Hippocampal formation (tissue), 2 donors: ENCODE results near the gene NFXL1.
A peak's percentile ranks its signal among the peaks of the same experiment; 100 is the strongest.
"Not testable (repeated sequence)": the region's sequence is repeated elsewhere in the genome, so short reads cannot be mapped to it uniquely, and the experiment has no call there.

ENCODE experiments used
- DNase-seq, 2 donors: peaks; one replicate each; lab custom pipeline; 2025; lab: John Stamatoyannopoulos, UW

Gene NFXL1

GRCh38 chr4:47914220-47914925 lies at the start of gene NFXL1:
Gene NFXL1, minus strand, starts transcription at chr4:47914583. Its CDS starts 380 bp downstream, at chr4:47914203.
- peak; percentile 96 to 99 for DNase-seq

GRCh38 chr4:47954677-47955076 lies 40.3 kb upstream of the NFXL1 start:
- DNase-seq: no peak

- DNase-seq: no peak
Observed at GRCh38 chr4:47954245-47954644, 39.9 kb upstream of the NFXL1 start.

- no peak for DNase-seq
Observed at GRCh38 chr4:47945930-47946726, 31.7 kb upstream of the NFXL1 start.

- no peak for DNase-seq
Observed at GRCh38 chr4:47942081-47942819, 27.9 kb upstream of the NFXL1 start.

- DNase-seq: no peak
Observed at GRCh38 chr4:47939456-47939855, 25.1 kb upstream of the NFXL1 start.

GRCh38 chr4:47936336-47936735 lies 22.0 kb upstream of the NFXL1 start:
- DNase-seq: no peak

GRCh38 chr4:47933840-47934239 lies 19.5 kb upstream of the NFXL1 start:
- peak in 1 of 2 donors; percentile 27 for DNase-seq

GRCh38 chr4:47930971-47931804 lies 16.8 kb upstream of the NFXL1 start:
- no peak for DNase-seq

GRCh38 chr4:47929682-47930201 lies 15.4 kb upstream of the NFXL1 start:
- DNase-seq: no peak

- DNase-seq: peak; percentile 23 to 45
Observed at GRCh38 chr4:47926667-47927258, 12.4 kb upstream of the NFXL1 start.

GRCh38 chr4:47923261-47923608 lies 8.9 kb upstream of the NFXL1 start:
- DNase-seq: not testable (repeated sequence)

- DNase-seq: not testable (repeated sequence)
Observed at GRCh38 chr4:47922436-47923260, 8.3 kb upstream of the NFXL1 start.

GRCh38 chr4:47917163-47917562 lies 2.8 kb upstream of the NFXL1 start:
- DNase-seq: not testable (repeated sequence)

- no peak for DNase-seq
Observed at GRCh38 chr4:47915378-47915777, 995 bp upstream of the NFXL1 start.

- no peak for DNase-seq
Observed at GRCh38 chr4:47914926-47915237, 499 bp upstream of the NFXL1 start.

GRCh38 chr4:47913861-47914219 lies 543 bp downstream of the NFXL1 start:
- peak in 1 of 2 donors; percentile 22 for DNase-seq

- DNase-seq: no peak
Observed at GRCh38 chr4:47913330-47913729, 1.1 kb downstream of the NFXL1 start.

GRCh38 chr4:47907089-47907646 lies 7.2 kb downstream of the NFXL1 start:
- no peak for DNase-seq

- DNase-seq: no peak
Observed at GRCh38 chr4:47899639-47900038, 14.7 kb downstream of the NFXL1 start.
